Stimulated activated CD8-positive, alpha-beta memory T cell treated with anti-CD3 and anti-CD28 coated beads, Interleukin-7, amount 100 ng/mL, for 4 hours (primary cell): ENCODE results near the gene ZNF839.

Experiments used
- DNase-seq, 2 donors: peaks; one replicate each; pipeline ENCODE4 v3.0.0-alpha.2; 2020; ENCODE audit warnings: low read depth in 2 of 2

The ZNF839 gene

DNA sequence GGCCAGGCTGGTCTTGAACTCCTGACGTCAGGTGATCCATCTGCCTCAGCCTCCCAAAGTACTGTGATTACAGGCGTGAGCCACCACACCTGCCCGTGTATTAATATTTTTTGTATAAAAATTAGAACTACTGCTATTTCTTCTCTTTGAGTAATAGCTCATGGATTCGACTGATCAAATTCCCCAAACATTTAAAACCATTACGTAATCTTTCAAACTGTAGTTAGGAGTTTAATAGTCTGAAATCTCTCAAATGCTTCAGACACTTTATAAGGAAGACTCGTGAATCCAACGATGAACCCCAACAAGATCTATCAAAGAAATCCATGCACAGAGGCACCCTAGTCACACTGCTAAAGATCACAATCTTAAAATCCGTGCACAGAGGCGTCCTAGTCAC lies 59.3 kb downstream of the ZNF839 start:
- no peak for DNase-seq

DNA sequence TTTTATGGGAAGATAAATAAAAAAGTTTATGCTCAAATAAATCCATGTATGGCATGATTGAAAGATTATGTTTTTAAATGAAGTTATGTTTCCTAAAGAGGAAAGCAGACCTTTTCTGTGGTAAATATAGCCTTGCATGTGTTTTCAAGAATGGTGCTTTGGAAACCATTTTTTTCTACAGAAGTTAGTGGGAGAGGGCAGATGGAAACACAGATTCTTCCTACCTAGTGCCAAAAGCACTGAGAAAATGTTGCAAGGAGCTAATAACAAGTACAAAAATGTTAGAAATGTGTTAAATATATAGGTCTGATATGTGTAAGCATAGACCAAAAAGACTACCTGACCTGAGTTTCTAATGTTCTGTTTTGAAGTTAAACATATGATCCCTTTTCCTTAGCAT lies 67.5 kb downstream of the ZNF839 start:
- DNase-seq = no peak

DNA sequence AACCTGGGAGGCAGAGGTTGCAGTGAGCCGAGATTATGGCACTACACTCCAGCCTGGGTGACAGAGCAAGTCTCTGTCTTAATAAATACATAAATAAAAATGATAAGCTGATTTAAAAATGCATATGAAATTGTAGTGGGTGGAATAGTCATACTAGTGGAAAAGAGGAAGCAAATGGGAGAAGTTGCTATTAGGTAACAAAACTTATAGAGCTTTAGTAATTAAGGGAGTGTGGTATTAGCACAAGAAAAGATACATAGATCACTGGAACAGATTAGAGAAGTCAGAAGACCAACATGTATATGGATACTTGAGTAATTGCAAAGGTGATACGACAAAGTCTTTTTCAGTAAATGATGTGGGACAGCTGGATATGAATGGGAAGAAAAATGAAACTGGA lies 69.7 kb downstream of the ZNF839 start:
- DNase-seq = no peak

DNA sequence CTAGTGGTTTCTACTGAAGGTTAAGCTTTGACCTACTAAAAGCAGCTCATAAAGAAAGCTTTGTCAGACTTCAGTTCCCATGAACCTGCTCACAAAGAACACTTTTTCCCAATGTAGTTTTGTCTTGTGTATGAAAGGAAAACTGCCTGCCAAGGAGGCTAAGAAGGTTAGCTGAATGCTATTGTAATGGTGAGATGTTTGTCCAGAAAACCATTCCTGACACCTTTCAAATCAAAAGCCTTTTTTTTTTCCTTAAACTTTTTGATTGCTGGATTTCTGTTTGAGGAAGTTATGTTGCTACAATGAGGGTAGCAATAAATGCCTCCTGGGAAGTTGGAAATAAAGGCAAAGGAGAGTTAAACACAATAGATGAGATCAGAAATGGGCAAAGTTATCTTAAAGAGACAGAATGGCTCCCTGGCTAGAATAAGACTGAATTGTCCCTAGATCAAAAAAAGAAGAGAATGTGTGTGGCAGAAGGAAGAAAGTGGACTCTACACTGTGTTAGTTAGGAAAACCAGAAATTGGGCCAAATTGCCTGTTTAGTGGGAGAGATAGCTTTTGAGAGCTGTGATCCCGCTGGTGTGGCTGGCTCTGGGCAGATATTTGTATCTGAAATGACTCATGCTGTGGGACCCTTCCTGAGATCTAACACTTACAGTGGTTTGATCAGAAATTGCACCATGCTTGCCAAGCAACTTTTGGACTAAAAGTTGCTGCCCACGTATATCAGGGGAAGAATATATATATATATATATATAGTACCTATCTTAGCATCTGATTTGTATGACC lies 70.7 kb downstream of the ZNF839 start:
- DNase-seq = no peak
